GM18868 (cell line): Measurements from ENCODE around the gene MYBPC2.
"Not testable (repeated sequence)": the region's sequence is repeated elsewhere in the genome, so short reads cannot be mapped to it uniquely, and the experiment has no call there.

Experiments
- ATAC-seq: cut with Tn5 transposase; IDR thresholded peaks from one replicate; pipeline ENCODE4 v1.9.1; 2021; ENCODE audit warnings: mild to moderate bottlenecking, moderate library complexity; ENCODE audit not compliant: unreplicated experiment

MYBPC2 gene

DNA sequence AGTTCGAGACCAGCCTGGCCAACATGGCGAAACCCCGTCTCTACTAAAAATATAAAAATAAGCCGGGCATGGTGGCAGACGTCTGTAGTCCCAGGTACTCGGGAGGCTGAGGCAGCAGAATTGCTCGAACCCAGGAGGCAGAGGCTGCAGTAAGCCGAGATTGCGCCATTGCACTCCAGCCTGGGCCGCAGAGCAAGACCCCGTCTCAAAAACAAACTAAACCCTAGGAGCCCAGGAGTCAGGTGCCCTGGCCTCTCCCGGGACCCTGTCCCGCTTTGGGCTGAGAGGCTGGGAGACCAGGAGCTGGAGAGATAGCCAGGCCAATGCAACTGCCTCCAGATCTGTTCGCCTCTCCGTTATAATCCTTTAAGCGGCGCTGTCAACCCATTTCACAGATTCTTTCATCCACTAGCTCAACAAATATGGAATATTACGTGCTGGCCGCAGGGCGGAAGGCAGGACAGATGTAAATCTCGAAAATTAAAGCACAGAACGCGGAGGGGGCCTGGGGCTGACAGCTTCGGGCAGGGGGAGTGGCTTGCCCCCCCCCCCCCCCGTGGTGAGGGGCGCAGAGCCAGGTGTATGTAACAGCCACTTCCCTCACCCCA is 5.3 kb upstream of the MYBPC2 start:
- ATAC-seq, result no peak

DNA sequence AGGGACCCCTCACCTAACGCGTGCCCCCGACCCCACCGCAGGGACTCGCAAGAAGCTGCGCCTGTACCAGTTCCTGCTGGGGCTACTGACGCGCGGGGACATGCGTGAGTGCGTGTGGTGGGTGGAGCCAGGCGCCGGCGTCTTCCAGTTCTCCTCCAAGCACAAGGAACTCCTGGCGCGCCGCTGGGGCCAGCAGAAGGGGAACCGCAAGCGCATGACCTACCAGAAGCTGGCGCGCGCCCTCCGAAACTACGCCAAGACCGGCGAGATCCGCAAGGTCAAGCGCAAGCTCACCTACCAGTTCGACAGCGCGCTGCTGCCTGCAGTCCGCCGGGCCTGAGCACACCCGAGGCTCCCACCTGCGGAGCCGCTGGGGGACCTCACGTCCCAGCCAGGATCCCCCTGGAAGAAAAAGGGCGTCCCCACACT is 4.7 kb upstream of the MYBPC2 start:
- no peak for ATAC-seq

DNA sequence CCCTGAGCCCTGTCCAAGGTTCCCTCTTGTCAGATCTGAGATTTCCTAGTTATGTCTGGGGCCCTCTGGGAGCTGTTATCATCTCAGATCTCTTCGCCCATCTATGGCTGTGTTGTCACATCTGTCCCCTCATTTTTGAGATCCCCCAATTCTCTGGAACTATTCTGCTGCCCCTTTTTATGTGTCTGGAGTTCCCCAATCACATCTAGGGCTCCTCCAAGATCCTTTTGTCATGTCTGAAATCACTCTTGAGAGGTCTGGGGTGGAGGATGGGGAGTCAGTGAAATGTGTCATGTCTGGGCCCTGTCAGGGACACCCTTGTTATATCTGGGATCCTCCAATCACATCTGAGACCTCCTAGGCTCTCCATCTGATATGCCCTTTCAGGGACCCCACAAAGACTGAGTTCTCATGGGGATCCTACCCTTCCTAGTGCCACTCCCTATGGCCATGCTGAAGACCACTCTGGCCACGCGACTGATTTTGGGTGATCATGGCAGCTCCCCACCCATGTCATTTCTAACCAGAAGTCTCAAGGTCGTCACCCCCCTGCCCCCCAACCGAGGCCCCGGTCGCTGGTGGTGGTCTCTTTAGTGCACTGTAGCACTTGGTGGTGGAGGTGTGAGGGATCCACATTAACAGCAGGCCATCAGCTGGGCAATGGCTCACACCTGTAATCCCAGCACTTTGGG is 3.8 kb upstream of the MYBPC2 start:
- ATAC-seq, result no peak

DNA sequence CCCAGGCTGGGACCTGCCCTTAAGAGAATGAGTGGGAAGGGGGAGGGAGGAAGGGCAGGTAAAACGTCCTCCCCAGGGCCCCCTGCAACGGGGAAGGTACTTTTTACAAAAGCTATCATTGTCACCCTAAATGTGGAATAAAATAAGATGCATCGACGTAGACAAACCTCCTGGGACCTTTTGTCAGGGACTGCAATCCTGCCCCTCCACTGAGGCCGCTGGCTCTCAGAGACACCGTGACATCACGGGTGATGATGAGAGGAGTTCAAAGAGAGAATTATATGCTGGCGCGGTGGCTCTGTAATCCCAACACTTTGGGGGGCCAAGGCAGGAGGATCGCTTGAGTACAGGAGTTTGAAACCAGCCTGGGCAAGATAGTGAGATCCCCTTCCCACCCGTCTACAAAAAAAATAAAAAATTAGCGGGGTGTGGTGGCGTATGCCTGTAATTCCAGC is 1.8 kb upstream of the MYBPC2 start:
- ATAC-seq, result no peak

DNA sequence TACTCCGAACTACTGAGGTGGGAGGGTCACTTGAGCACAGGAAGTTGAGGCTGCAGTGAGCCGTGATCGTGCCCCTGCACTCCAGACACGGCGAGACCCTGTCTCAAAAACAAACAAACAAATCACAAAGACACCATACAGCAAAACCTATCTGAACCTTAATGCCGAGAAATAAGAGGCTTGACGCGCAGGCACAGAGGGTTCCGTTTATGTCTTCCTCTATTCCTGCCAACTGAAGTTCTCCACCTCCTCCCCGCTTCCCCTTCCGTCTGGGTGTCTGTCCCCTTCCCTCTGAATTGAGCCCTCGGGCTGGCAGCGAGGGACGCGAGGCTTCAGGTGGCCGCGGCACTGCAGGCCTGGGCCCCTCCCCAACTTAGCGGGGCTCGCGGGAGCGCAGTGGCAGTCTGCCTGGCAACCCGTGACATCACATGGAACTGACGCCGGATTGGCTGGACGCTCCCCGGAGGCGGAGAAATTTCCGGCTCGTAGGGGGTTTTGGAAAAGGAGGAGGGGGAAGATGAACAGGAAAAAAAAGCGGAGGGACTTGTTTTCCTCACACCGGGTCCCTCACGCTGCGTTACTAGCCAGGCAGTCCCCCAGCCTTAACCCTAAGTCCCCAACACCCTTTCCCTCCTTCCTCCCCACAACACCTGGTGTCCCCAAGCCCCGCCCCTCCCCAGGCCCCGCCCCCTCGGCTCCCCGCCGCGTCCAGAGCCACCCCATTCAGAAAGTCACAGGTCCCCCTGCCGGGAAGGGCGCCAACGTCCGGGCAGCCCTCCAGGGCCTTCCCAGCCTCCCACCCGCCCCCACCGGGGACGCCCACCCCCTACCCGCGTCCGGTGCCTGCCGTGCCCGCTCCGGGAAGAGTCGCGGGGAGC is 1.1 kb upstream of the MYBPC2 start:
- ATAC-seq, result peak; percentile 75

DNA sequence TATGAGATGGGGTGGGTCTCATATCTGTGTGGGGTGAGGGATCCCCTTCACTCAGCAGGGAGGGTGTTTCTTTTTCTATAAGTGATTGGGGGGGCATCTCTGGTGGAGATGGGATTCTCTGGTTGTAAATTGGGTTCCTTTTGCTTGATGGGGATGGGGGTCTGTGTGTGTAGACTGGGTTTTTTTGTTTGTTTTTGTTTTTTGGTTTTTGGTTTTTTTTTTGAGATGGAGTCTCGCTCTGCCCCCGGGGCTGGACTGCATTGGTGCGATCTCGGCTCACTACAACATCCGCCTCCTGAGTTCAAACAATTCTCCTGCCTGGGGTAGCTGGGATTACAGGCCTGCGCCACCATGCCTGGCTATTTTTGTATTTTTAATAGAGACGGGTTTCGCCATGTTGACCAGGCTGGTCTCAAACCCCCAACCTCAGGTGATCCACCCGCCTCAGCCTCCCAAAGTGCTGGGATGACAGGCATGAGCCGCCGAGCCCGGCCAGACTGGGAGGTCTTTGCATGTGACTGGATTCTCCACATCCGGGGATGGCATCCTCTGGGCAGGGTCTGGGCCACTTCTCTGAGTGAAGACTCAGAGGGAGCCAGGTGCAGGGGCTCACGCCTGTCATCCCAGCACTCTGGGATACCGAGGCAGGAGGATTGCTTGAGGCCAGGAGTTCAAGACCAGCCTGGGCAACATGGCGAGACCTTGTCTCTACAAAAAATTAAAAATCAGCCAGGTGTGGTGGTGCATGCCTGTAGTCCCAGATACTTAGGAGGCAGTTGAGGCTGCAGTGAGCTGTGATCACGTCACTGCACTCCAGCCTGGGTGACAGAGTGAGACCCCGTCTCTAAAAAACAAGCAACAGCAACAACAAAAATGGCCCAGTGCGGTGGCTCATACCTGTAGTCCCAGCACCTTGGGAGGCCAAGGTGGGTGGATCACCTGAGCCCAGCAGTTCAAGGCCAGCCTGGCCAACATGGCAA is 799 bp downstream of the MYBPC2 start:
- no peak for ATAC-seq

DNA sequence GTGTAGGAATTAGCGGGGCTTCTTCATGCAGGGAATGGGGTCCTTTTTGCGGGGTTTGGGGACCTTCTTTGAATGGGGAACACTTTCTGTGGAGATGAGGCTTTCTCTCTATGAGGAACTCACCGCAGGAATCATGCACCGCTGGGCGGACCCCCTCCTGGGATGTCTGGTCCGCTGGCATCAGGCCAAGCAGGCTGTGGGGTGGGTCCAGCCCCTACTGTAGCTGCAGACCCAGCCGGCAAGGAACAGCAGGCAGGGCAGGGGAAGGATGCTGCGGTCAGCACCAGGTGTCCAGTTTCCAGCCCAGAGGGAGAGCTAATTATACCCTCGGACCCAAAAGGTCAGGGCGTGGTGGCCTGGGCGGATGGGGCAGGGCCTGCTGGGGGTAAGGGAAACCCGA is 1.8 kb downstream of the MYBPC2 start:
- ATAC-seq, result no peak

DNA sequence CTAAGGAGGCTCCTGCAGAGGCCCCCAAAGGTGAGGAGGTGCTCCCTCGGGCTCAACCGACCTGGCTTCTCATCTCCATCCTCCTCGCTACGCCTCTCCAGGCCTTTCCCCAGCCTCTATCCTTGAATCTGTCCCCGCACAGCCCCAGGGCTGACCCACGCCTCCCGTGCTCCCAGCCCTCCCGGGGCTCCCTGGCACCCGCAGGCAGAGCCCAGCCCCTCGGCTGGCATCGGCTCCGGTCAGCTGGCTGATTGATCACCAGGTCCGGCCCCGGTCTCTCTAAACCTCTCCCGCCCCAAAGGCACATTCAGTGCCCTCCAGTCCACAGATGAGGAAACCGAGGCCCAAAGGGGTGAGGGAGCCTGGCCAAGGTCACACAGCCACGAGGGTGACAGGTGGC is 2.5 kb downstream of the MYBPC2 start:
- ATAC-seq, result no peak

DNA sequence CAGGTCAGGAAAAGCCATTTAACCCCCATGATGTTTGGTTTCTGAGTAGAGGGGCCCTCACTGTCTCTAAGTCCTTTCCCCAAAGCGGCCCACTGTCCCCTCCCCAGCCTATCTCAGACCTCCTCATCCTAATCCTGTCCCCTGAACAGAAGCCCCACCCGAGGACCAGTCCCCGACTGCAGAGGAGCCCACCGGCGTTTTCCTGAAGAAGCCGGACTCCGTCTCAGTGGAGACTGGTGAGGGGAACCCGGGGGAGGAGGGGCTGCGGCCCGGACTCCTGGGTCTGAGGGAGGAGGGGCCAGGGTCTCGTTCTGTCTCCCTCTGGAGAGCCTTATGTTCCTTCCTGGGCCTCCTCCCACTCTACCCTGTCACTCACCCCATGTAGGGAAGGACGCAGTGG is 2.9 kb downstream of the MYBPC2 start:
- ATAC-seq, result no peak

DNA sequence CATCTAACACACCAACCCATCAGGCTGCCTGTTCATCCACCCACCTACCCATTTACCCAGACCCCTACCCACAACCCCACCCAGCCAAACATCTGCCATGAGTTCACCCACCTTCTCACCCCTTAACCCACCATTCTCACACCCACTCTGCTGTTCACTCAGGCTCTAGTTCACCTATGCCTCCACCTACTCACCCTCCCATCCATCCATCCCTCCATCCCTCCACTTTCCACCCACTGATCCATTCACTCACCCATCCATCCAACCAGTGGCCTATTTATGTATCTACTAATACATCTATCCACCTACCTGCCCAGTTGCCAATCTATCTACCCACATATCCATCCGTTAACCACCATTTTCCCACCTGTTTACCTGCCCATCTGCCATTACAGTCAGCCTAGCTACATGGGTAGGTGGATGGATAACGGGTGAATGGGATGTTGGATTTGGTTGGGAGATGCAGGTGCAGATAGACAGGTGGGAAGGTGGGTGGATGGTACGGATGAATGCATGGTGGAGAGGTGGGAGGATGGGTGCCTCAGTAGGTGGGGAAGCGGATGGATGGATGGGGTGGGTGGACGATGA is 5.3 kb downstream of the MYBPC2 start:
- no peak for ATAC-seq

DNA sequence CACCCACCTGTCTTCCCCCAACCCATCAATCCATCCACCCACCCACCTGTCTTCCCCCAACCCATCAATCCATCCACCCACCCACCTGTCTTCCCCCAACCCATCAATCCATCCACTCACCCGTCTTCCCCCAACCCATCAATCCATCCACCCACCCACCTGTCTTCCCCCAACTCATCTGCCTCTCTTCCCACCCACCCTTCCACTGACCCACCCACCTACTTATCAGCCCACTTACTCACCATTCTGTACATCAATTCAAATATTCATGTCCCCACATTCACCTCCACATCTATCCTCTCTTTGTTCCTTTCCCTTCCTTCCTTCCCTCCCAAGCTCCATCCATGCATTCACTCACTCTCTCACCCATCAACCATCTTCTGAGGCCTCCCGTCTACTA is 6.4 kb downstream of the MYBPC2 start:
- ATAC-seq, result not testable (repeated sequence)

DNA sequence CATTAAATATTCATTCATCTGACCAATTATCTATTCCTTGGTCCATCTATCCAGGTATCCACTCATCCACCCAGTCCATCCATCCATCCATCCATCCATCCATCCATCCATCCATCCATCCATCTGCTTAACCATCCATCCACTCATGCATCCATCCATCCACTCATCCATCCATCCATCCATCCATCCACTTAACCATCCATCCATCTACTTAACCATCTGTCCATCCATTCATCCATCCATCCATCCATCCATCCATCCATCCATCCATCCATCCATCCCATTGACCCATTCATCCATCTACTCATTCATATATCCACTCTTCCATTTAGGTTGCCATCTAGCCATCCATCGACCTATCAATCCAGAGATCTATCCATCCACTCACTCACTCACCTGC is 11.4 kb downstream of the MYBPC2 start:
- no peak for ATAC-seq

DNA sequence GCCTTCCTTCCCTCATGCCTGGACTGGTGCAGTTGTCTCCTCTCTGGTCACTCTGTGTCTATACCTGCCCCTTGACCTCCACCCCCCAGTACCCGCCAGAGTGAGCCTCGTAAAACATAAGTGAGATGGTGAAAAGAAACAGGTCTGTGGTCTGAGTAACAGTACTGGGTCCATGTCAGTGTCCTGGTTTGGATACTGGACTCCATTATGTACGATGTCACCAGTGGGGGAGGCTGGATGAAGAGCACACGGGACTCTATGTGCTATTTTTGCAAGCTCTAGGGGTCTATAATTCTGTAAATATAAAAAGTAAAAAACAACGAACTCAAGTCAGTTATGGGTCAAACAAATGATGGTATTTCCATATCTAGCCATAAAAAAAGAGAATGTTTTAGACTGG is 14.4 kb downstream of the MYBPC2 start:
- no peak for ATAC-seq

DNA sequence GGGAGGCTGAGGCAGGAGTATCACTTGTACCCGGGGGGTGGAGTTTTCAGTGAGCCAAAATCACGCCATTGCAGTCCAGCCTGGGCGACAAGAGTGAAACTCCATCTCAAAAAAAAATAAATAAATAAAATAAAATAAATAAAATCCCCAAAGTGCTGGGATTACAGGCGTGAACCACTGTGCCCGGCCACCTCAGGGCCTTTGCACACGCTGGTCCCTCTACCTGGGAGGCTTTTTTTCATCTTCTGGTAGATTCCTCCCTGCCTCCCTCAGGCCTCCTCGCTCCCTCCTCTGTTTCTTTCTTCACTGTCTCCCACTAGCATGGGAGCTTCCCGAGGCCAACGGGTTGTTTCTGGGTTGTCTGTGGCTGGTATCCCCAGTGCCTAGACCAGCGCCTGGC is 15.1 kb downstream of the MYBPC2 start:
- ATAC-seq, result no peak

DNA sequence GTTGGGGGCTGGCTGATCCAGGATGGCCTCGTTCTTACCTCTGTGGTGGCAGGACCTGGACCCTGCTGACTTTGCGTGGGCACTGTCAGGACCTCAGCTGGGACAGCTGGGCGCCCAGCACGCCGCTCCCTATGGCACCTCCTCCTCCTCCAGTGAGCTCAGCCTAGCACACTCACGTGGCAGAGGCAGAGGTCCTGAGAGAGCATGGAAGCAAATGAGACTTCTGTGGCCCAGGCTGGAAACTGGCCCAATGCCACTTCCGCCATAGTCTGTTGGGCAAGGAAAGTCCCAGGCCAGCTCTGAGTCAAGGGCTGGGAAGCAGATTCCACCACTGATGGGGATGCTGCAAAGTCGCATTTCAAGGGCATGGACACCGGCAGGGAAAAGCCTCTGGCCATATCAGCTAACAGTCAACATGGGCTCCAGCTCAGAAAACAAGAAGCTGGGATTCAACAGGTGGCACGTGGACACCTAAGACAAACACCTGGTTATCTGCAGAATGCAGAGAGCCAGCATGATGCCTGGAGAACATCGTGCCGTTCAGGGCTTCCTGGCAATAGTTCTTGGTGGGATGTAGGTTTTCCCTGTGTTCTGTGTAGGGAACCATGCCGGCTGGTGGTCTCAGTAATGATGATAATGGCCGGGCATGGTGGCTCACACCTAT is 16.7 kb downstream of the MYBPC2 start:
- ATAC-seq, result no peak

DNA sequence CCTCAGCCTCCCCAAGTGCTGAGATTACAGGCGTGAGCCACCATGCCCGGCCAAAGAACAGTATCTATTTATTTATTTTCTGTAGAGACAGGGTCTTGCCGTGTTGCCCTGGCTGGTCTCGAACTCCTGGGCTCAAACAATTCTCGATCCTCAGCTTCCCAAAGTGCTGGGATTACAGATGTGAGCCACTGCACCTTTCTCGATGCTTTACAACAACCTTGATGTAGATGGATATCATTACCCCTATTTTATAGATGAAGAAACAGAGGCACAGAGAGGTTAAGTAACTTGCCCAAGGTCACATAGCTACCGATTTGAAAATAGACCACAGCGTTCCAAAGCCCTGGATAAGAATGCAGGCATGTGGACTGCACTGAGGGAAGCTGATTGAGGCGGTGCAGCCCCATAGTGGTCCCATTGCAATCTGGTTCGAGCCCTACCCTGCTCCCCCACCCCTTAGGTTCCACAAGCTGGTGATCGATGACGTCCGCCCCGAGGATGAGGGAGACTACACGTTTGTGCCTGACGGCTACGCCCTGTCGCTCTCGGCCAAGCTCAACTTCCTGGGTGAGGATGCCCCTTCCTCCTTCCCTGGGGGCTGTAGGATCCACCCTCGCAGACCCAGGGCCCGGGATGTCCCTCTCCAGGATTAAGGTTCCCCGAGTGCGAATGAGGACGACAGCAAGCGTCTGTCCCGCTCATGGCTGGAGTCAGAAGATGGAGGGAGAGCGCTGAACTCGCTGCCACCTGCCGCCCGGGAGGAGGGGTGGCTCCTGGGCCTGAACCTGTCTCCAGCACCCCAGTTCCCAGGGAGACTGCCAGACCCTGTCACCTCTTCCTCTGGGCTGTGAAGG is 17.9 kb downstream of the MYBPC2 start:
- no peak for ATAC-seq

DNA sequence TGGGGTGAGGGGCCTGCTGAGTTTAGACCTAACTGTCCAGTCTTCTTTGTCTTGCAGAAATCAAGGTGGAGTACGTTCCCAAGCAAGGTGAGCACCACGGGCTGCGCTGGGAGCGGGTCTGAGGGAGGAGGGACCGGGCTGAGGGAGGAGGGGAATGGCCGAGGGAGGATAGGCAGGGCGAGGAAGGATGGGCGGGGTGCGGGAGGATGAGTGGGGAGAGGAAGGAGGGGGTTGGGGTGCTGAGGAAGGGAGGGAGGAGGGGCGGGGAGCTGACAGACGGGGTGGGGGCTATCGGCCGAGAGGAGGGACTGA is 18.5 kb downstream of the MYBPC2 start:
- ATAC-seq, result no peak

DNA sequence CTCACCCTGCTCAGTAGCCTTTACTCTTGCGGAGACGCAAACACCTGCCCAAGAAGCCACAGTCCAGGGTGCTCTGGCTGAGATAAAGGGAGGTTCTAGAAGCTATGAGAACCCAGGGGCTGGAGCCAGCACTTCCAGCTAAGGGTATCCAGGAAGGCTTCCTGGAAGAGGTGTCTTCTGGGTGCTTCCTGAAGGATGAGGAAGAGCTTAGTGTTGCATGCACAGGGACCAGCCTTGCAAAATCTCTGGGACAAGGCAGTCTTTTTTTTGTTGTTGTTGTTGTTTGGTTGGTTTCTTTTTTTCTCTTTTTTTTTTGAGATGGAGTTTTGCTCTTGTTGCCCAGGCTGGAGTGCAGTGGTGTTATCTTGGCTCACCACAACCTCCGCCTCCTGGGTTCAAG is 20.6 kb downstream of the MYBPC2 start:
- ATAC-seq, result no peak

DNA sequence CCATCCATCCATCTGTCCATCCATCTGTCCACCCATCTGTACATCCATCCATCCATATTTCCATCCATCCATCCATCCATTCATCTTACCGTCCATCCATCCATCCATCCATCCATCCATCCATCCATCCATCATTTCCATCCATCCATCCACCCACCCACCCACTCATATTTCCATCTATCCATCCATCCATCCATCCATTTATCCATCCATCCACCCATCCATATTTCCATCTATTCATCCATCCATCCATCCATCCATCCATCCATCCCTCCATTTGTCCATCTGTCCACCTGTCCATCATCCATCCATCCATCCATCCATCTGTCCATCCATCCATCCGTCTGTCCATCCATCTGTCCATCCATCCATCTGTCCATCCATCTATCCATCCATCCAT is 23.3 kb downstream of the MYBPC2 start:
- no peak for ATAC-seq
